C1 segment of cervical spinal cord (tissue), 14 donors: ENCODE measurements around the gene CNTN6.

Source experiments
- DNase-seq, 14 donors: peaks; one replicate each; lab custom pipeline; 2025; lab: John Stamatoyannopoulos, UW

The CNTN6 gene

DNA sequence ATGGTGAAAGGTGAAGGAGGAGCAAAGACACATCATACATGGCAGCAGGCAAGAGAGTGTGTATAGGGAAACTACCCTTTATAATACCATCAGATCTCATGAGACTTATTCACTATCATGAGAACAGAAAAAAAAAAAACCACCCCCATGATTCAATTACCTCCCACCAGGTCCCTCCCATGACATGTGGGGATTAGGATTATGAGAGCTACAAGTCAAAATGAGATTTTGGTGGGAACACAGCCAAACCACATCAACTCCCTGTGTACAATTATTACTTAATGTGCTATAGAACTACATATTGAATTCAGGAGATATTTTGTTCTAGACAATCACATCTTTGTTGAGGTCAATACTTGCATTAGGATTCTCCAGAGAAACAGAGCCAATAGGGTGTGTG, 313.4 kb downstream of the CNTN6 start:
- no peak for DNase-seq

DNA sequence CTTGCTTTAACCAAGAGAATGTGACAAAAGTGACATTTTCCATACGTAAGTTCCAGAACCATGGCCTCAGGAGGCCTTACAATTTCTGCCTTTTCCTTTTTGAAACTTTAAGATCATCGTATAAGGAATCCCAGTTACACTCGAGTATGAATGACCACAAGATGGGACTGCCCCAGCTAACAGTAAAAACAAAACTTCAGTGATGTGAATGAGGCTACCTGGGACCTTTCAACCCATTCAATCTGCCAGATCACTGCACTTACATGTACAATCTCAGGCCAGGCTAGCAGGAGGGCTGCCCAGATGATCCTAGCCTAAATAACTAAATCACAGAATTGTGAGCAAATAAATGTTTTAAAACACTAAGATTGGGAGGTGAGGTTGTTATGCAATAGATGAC, 328.8 kb downstream of the CNTN6 start:
- DNase-seq = no peak

DNA sequence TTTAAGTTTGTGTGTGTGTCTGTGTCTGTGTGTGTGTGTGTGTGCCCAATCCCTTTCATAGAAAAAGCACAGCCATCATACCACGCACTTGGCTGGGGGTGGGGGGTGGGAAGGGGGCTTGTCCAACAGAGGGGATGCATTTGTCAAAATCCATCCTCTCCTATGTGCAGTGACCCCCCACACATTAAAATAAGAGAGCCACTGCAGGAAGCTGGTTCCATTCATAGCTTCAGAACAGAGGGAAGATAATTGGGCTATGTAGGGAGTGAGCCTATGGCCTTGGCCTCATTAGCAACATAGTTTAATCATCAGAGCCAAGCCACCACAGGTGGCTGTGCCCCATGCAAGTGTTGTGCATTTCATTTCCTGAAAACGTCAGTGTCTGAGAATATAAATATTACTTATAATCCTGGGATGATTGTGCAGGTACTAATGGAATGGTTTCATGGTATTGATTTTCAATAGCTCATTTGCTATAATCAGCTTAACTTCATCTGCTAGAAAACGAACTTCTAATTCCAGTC, 330.8 kb downstream of the CNTN6 start:
- no peak for DNase-seq

DNA sequence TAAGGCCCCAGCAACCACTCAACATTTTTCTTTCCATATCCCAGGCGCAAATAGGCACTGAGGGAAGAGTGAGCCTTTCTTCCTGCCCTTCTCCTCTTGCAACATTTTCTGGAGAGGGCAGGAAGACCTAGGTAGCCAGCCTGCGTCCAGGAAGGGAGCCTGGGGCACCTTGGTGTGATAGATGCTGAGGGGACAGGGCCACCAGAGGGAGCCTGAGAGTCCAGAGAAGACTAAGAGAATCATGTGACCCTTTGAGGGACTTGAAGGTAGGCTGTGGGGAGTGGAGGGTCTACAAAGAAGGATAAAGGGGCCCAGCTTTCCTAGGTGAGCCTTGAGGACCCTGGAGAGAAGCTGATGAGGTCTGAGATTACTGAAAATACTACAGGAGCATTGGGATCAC, 346.6 kb downstream of the CNTN6 start:
- DNase-seq = no peak

DNA sequence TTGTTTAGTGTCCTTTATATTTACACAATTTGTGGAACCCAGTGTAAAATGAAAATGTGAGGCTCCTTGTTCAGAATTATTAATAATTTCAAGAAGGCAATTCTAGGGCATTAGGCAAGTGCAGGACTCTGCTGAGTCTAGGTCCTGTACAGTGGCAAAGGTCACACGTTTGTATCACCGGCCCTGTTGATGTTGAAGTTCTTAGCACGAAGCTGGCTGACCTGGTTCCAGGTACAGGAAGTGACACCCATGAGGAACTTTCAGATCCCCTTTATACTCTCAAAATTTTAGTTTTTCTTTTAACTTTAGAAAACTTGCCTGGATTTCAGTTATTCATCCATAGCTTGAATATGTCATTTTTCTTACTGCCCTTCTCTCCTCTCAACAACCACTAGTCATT, 349.4 kb downstream of the CNTN6 start:
- DNase-seq = no peak

DNA sequence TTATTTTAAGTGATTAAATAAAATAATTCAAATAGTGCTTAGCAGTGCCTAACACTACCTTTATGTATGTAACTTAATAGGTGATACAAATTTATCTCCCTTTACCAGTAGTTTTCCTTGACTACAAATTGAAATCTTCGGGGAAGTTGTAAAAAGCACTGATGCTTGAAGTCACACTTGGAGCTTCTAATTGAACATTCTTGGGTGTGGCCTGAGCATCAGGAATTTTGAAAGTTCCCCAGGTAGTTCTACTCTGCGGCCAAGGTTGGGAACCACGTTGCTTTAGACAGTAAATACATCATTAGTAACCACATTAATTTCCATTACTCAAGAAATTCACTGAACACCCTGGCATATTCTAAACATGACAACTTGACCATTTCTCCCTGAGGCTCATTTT, 351.4 kb downstream of the CNTN6 start:
- no peak for DNase-seq

DNA sequence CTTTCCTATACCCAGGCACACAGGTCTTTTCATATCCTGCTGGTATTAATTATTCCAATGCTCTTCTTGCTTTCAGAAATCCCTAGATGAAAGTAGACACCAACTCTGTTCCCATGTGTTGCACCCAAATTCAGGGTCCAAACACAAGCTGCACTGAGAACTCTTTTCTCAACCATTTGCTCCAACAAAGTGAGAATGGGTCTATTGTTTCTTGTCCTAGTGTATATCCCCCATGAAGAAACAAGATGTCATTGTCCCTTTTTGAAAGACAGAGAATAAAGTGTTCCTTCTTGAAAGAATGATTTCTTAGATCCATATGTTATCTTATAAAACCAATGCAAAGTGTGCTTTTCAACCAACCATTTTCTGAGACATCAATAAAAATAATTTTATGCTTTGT, 353.7 kb downstream of the CNTN6 start:
- DNase-seq = no peak

DNA sequence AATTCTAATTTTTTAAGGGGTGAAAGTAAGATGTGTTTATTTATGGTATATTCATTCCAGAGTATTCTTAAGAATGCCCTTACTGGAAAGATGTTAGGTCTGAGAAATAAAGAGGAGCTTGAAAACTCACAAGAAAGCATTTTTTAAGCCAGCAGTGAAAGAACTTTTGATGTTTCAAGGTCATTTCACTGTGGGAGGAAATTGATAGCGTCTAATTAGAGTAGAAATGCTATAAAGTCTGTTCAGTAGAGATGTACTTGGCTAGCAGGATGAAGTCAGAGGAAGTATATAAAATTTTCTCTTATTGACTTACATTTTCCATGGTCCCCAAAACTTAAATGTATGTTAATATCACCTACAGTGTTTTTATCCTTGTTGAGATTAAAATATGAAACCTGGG, 354.6 kb downstream of the CNTN6 start:
- DNase-seq = no peak

DNA sequence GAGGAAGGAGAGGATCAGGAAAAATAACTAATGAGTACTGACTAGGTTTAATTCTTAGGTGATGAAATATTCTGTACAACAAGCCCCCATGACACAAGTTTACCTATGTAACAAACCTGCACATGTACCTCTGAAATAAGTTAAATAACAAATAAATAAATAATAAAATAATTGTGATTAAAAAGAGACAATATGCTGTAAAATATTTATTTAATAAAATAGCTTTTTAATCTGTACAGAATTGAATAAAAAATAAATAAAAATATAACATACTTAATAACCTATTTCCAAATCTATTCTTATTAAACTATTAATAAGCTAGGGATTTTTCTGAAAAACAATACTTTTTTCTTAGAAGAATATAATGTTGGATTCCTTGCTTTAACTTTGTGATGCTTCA, 355.6 kb downstream of the CNTN6 start:
- no peak for DNase-seq
